Measurements from ENCODE around the gene NELL1.

The NELL1 gene

GRCh38 chr11:20990447-20990846 is 321.1 kb downstream of the NELL1 start:
- DNase-seq: no peak

- no peak for DNase-seq
Observed at GRCh38 chr11:20991471-20991870, 322.1 kb downstream of the NELL1 start.

GRCh38 chr11:21007297-21007696 is 337.9 kb downstream of the NELL1 start:
- DNase-seq: no peak

GRCh38 chr11:21018248-21018647 is 348.9 kb downstream of the NELL1 start:
- DNase-seq: no peak

- DNase-seq: no peak
Observed at GRCh38 chr11:21026685-21027084, 357.3 kb downstream of the NELL1 start.

GRCh38 chr11:21037850-21038249 is 368.5 kb downstream of the NELL1 start:
- no peak for DNase-seq

GRCh38 chr11:21038801-21039200 is 369.4 kb downstream of the NELL1 start:
- no peak for DNase-seq

- DNase-seq: no peak
Observed at GRCh38 chr11:21040630-21041029, 371.2 kb downstream of the NELL1 start.

GRCh38 chr11:21048626-21049025 is 379.2 kb downstream of the NELL1 start:
- DNase-seq: no peak

- DNase-seq: no peak
Observed at GRCh38 chr11:21053466-21053865, 384.1 kb downstream of the NELL1 start.

GRCh38 chr11:21056644-21057043 is 387.3 kb downstream of the NELL1 start:
- DNase-seq: no peak

GRCh38 chr11:21059879-21060278 is 390.5 kb downstream of the NELL1 start:
- no peak for DNase-seq

GRCh38 chr11:21066030-21066429 is 396.6 kb downstream of the NELL1 start:
- no peak for DNase-seq

- DNase-seq: no peak
Observed at GRCh38 chr11:21068886-21069285, 399.5 kb downstream of the NELL1 start.

- DNase-seq: no peak
Observed at GRCh38 chr11:21069909-21070308, 400.5 kb downstream of the NELL1 start.

- no peak for DNase-seq
Observed at GRCh38 chr11:21072558-21072957, 403.2 kb downstream of the NELL1 start.

- no peak for DNase-seq
Observed at GRCh38 chr11:21082853-21083252, 413.5 kb downstream of the NELL1 start.

- DNase-seq: no peak
Observed at GRCh38 chr11:21088930-21089329, 419.5 kb downstream of the NELL1 start.

- no peak for DNase-seq
Observed at GRCh38 chr11:21104641-21105040, 435.3 kb downstream of the NELL1 start.

- DNase-seq: no peak
Observed at GRCh38 chr11:21105196-21105917, 436.0 kb downstream of the NELL1 start.

GRCh38 chr11:21109341-21109740 is 440.0 kb downstream of the NELL1 start:
- DNase-seq: no peak

GRCh38 chr11:21110415-21110814 is 441.0 kb downstream of the NELL1 start:
- no peak for DNase-seq

GRCh38 chr11:21113876-21114275 is 444.5 kb downstream of the NELL1 start:
- no peak for DNase-seq

GRCh38 chr11:21116009-21116408 is 446.6 kb downstream of the NELL1 start:
- no peak for DNase-seq

- DNase-seq: no peak
Observed at GRCh38 chr11:21119411-21119810, 450.0 kb downstream of the NELL1 start.
